PC-9 (cell line): ENCODE data around the gene RBM8A. TPM values are rescaled to one million over a fixed set of nuclear protein-coding genes. Genes with fewer than 3 reads are reported as not detected.

Experiments
- BruUV-seq: library from RNA; stranded (reverse); fragments of 400-500 nt; replicated peaks from 2 replicates; lab custom pipeline; 2021; lab: Mats Ljungman, UMichigan
- CTCF ChIA-PET: fragments of 300-600 bp; sonication (Branson Sonifier 250); formaldehyde crosslinking; loops from one replicate; lab custom pipeline; 2022; ENCODE audit warnings: antibody characterized with exemption; lab: Charles Lee
- POLR2A ChIA-PET: fragments of 300-600 bp; sonication (Branson Sonifier 250); formaldehyde crosslinking; loops from one replicate; lab custom pipeline; 2022; ENCODE audit warnings: antibody characterized with exemption; ENCODE audit not compliant: unreplicated experiment; lab: Charles Lee
- DNase-seq, 2 experiments: peaks; one replicate each; pipeline versions ENCODE4 v3.0.0 to v3.0.0-alpha.2; 2015 to 2022; ENCODE audit warnings: mixed read lengths in 1 of 2
- H2AFZ ChIP-seq: fragments of 200-600 bp; sonication (generic); 2 replicates; pipeline ENCODE4 v1.8.1; 2017; ENCODE audit warnings: antibody characterized with exemption
- H3F3A ChIP-seq: fragments of 200-600 bp; sonication (generic); 2 replicates; pipeline ENCODE4 v1.8.1; 2017; ENCODE audit warnings: antibody characterized with exemption, mild to moderate bottlenecking, low read depth; ENCODE audit not compliant: insufficient read depth
- H3K27ac ChIP-seq: fragments of 200-600 bp; sonication (generic); 2 replicates; pipeline ENCODE4 v1.6.1; 2016; ENCODE audit warnings: mixed run types
- H3K27me3 ChIP-seq: fragments of 200-600 bp; sonication (generic); 2 replicates; pipeline ENCODE4 v1.6.1; 2016; ENCODE audit warnings: low read depth, mixed run types; ENCODE audit not compliant: insufficient read depth
- H3K36me3 ChIP-seq: fragments of 200-600 bp; sonication (generic); 2 replicates; pipeline ENCODE4 v1.6.1; 2016; ENCODE audit warnings: low read depth, mixed run types
- H3K4me1 ChIP-seq: fragments of 200-600 bp; sonication (generic); replicated peaks from 2 replicates; pipeline ENCODE4 v1.6.1; 2016; ENCODE audit warnings: mixed run types; ENCODE audit not compliant: insufficient read depth
- H3K4me2 ChIP-seq: fragments of 200-600 bp; sonication (generic); 2 replicates; pipeline ENCODE4 v1.6.1; 2017; ENCODE audit warnings: mixed run types
- H3K4me3 ChIP-seq: fragments of 200-600 bp; sonication (generic); 2 replicates; pipeline ENCODE4 v1.6.1; 2016; ENCODE audit warnings: mixed run types
- H3K79me2 ChIP-seq: fragments of 200-600 bp; sonication (generic); 2 replicates; pipeline ENCODE4 v1.6.1; 2017; ENCODE audit warnings: low read depth, mixed run types
- H3K9me2 ChIP-seq: fragments of 200-600 bp; sonication (generic); 2 replicates; pipeline ENCODE4 v1.8.1; 2017; ENCODE audit warnings: mild to moderate bottlenecking; ENCODE audit not compliant: insufficient read depth
- H3K9me3 ChIP-seq: fragments of 200-600 bp; sonication (generic); 2 replicates; pipeline ENCODE4 v1.8.1; 2016; ENCODE audit warnings: low read depth; ENCODE audit not compliant: insufficient read depth
- H4K20me1 ChIP-seq: fragments of 200-600 bp; sonication (generic); 2 replicates; pipeline ENCODE4 v1.8.1; 2017; ENCODE audit not compliant: insufficient read depth
- CTCF ChIP-seq: fragments of 200-600 bp; sonication (generic); conservative IDR thresholded peaks from 2 replicates; pipeline ENCODE4 v1.6.1; 2017; ENCODE audit warnings: mixed run types, antibody characterized with exemption, mild to moderate bottlenecking, moderate library complexity
- intact Hi-C: fragments of 100-400 bp; cut with micrococcal nuclease; formaldehyde crosslinking; loops from one replicate; pipeline ENCODE4 v1.10.0; 2022; ENCODE audit not compliant: unreplicated experiment
- total RNA-seq: library from RNA; stranded (reverse); gene quantifications from 2 replicates; pipeline ENCODE4 v1.2.3, GENCODE V29; 2021

RBM8A gene
- total RNA-seq, 1 experiment from 2014 or later = 129 TPM

- H2AFZ ChIP-seq = no peak overlapping the region
- no peak overlapping the region for H3K4me2 ChIP-seq
Observed at GRCh38 chr1:145871994-145872924, 55.0 kb downstream of the RBM8A start.

More at GRCh38 chr1:145871994-145872924, 55.0 kb downstream of the RBM8A start:
- POLR2A ChIA-PET = no interaction called here
- Histone ChIP-seq H3F3A (peaks cover 1% of the 10 kb centered on the region; the same call in 1 of the 2 replicates), H3K27me3 (no peaks in the 10 kb centered on the region; the same call in 1 of the 2 replicates), H3K4me1 (peaks cover 11% of the 10 kb centered on the region), H3K79me2 (no peaks in the 10 kb centered on the region), H3K9me2 (0 out of 2 replicates have a peak, but pooled peaks cover under 1% of the 10 kb centered on the region), H3K27ac (no peak overlapping the region), H4K20me1 (no peaks in the 10 kb centered on the region), H3K36me3 (no peaks in the 10 kb centered on the region), H3K9me3 (no peaks in the 10 kb centered on the region), H3K4me3 (no peak overlapping the region)
- TF ChIP-seq CTCF = no peak
- intact Hi-C loops = no loop called here
- CTCF ChIA-PET = no interaction called here
- DNase-seq = no peak
- no TSS peak for BruUV-seq

Other genes with a start within 250 kb of the RBM8A start
- 2.7 and 3.4 TPM in 2 replicates for gene PDZK1, start 220.1 kb downstream of the RBM8A start, total RNA-seq
- gene CD160, start 208.0 kb downstream of the RBM8A start, total RNA-seq = not detected in 2 replicates
- 8.8 and 11.0 TPM in 2 replicates for gene RNF115, start 103.4 kb downstream of the RBM8A start, total RNA-seq
- gene POLR3C, start 103.3 kb downstream of the RBM8A start, total RNA-seq = 21.2 and 21.4 TPM in 2 replicates
- gene NUDT17, start 81.9 kb downstream of the RBM8A start, total RNA-seq = 1.0 and 1.5 TPM in 2 replicates
- 44.3 and 57.8 TPM in 2 replicates for gene PIAS3, start 68.4 kb downstream of the RBM8A start, total RNA-seq
- 0.78 and 1.2 TPM in 2 replicates for gene ANKRD35, start 41.6 kb downstream of the RBM8A start, total RNA-seq
- gene ITGA10, start 17.4 kb downstream of the RBM8A start, total RNA-seq = 0.33 and 0.88 TPM in 2 replicates
- gene PEX11B, start 8.8 kb downstream of the RBM8A start, total RNA-seq = 19.7 and 19.8 TPM in 2 replicates
- gene LIX1L, start 30.5 kb upstream of the RBM8A start, total RNA-seq = 0.48 and 0.50 TPM in 2 replicates
- gene ANKRD34A, start 37.1 kb upstream of the RBM8A start, total RNA-seq = 0.33 and 0.50 TPM in 2 replicates
- 7.2 and 10.6 TPM in 2 replicates for gene POLR3GL, start 37.2 kb upstream of the RBM8A start, total RNA-seq
- gene TXNIP, start 69.1 kb upstream of the RBM8A start, total RNA-seq = 95.7 and 131 TPM in 2 replicates
- gene HJV, start 94.3 kb upstream of the RBM8A start, total RNA-seq = not detected in 2 replicates
- gene NBPF10, start 217.3 kb upstream of the RBM8A start, total RNA-seq = 5.0 and 5.7 TPM in 2 replicates